GM21825 (cell line): Measurements from ENCODE around the gene TSC1.
"Not testable (repeated sequence)": the region's sequence is repeated elsewhere in the genome, so short reads cannot be mapped to it uniquely, and the experiment has no call there.

Experiments
- ATAC-seq: cut with Tn5 transposase; IDR thresholded peaks from one replicate; pipeline ENCODE4 v1.9.1; 2021; ENCODE audit warnings: mild to moderate bottlenecking, moderate library complexity; ENCODE audit not compliant: unreplicated experiment

Gene TSC1

GRCh38 chr9:132944294-132945185 lies at the start of gene TSC1:
TSS of gene TSC1 (minus strand) at chr9:132944616. CDS start at chr9:132928872, 15,744 bp downstream.
- peak; percentile 49 for ATAC-seq

- no peak for ATAC-seq
Measured at GRCh38 chr9:132993511-132993939, 49.1 kb upstream of the TSC1 start.

GRCh38 chr9:132991351-132992300 lies 47.2 kb upstream of the TSC1 start:
- no peak for ATAC-seq

- no peak for ATAC-seq
Measured at GRCh38 chr9:132990781-132991180, 46.4 kb upstream of the TSC1 start.

- not testable (repeated sequence) for ATAC-seq
Measured at GRCh38 chr9:132989998-132990557, 45.7 kb upstream of the TSC1 start.

GRCh38 chr9:132989414-132989996 lies 45.1 kb upstream of the TSC1 start:
- no peak for ATAC-seq

- no peak for ATAC-seq
Measured at GRCh38 chr9:132989014-132989310, 44.5 kb upstream of the TSC1 start.

- ATAC-seq: no peak
Measured at GRCh38 chr9:132988244-132989013, 44.0 kb upstream of the TSC1 start.

GRCh38 chr9:132986640-132987620 lies 42.5 kb upstream of the TSC1 start:
- no peak for ATAC-seq

- no peak for ATAC-seq
Measured at GRCh38 chr9:132986114-132986513, 41.7 kb upstream of the TSC1 start.

GRCh38 chr9:132985489-132985888 lies 41.1 kb upstream of the TSC1 start:
- ATAC-seq: no peak

GRCh38 chr9:132985071-132985350 lies 40.6 kb upstream of the TSC1 start:
- no peak for ATAC-seq

- ATAC-seq: no peak
Measured at GRCh38 chr9:132984202-132985070, 40.0 kb upstream of the TSC1 start.

- no peak for ATAC-seq
Measured at GRCh38 chr9:132983491-132984201, 39.2 kb upstream of the TSC1 start.

- ATAC-seq: peak; percentile 45
Measured at GRCh38 chr9:132982458-132982857, 38.0 kb upstream of the TSC1 start.

GRCh38 chr9:132980157-132980556 lies 35.7 kb upstream of the TSC1 start:
- no peak for ATAC-seq

- ATAC-seq: no peak
Measured at GRCh38 chr9:132978451-132979131, 34.2 kb upstream of the TSC1 start, which contains the start of gene GFI1B. TSS of gene GFI1B (plus strand) at chr9:132978694. CDS start at chr9:132986679, 7,985 bp downstream.
